ENCODE measurements around the gene KIF22.
"Not testable (repeated sequence)": the region's sequence is repeated elsewhere in the genome, so short reads cannot be mapped to it uniquely, and the experiment has no call there.

The KIF22 gene

GRCh38 chr16:29790183-29790948 lies at the start of gene KIF22:
Gene KIF22 (plus strand): TSS chr16:29790751. CDS start chr16:29790760, 9 bp downstream.
- DNase-seq (ENCODE audit: low spot score), result peak; percentile 100

GRCh38 chr16:29742683-29743275 lies 47.8 kb upstream of the KIF22 start:
- DNase-seq (ENCODE audit: low spot score), result no peak

GRCh38 chr16:29743475-29743826 lies 47.1 kb upstream of the KIF22 start:
- DNase-seq (ENCODE audit: low spot score), result no peak

DNA sequence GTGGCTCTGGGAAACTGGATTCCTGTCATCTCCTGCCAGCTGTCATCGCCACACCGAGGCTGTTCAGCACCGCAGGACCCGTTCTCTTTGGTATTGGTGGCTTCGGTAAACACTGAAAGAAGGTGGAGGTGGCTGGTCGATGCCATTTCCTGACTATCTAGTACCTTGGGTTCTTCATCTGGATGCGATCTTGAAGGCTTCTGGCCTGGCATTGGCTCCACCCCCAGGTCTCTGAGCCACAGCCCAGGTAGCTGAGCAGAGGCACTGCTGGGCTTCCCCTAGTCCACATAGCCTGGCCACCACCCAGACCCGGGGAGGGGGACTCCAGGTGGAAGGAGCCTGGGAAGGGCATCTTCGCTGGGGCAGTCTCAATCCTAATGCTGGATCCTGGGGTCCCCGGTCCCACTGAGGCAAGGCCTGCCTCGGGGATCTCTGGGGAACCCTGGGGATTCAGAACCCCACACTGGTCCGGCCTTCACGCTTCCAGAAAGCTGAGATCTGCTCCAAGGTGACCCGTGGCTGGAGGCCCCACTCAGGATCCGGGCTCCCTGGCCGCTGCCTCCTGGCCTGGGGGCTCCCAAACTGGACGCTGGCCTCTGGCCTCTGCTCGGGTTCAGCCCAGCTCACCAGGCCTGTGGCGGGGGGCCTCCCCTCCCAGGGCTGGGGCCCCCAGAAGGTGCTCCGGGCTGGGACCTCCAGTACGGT lies 46.6 kb upstream of the KIF22 start:
- DNase-seq (ENCODE audit: low spot score), result no peak

- DNase-seq (ENCODE audit: low spot score), result no peak
These were observed 45.9 kb upstream of the KIF22 start for GRCh38 chr16:29744541-29745101.

DNA sequence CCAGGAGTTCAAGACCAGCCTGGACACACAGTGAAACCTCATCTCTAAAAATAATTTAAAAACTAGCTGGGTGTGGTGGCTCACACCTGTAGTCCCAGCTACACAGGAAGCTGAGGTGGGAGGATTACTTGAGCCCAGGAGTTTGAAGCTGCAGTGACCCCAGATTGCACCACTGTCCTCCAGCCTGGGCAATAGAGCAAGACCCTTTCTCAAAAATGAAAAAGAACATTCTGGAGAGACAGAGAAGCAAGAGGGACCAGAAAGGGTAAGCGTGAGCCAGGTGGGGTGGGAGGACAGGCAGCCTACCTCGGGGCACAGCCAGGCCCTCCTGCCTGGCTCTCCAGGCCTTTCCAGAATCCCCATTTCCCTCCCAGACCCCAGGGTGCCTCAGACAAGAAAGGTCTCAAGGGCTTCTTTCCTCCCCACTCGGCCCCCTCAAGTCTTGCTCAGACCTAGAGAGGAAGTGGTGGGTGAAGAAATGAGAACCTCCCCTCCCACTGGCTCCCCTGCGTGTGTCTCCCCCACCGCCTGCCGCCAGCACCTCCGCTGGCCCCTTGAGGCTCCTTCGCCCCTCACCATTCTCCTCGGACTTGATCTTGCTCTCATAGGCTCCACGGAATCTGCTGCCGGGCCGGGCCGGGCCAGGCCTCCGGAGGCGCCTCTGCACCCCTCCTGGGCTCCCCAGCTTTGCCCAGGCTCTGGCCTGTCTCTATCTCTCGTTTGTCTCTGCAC lies 45.3 kb upstream of the KIF22 start:
- DNase-seq (ENCODE audit: low spot score), result peak; percentile 59

DNA sequence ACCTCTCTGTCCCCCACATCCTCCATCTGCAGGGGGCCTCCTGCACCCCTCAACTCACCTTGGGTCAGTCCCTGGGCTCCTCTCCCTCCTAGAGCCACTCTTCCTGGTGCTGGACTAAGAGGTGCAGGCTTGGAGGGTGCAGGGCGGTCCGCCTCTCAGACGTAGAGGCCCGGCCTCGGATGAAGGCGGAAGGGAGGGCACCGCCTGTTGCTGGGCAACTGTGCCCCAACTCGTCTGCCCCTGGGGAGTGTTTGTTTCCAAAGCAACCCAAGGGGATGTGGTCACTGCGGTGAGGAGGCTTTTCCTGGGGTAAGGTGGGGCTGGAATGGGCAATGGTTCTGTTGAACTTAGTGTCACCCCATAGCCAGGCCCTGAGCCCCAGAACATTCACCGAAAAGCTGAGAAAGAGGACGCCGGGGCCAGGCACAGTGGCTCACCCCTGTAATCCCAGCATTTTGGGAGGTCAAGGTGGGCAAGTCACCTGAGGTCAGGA lies 44.7 kb upstream of the KIF22 start, which contains the start of gene C16orf54:
Gene C16orf54, minus strand, starts transcription at position 138 of the 493 bp plus-strand sequence. CDS start 1,039 bp downstream, outside the sequence.
- peak; percentile 83 for DNase-seq (ENCODE audit: low spot score)

DNA sequence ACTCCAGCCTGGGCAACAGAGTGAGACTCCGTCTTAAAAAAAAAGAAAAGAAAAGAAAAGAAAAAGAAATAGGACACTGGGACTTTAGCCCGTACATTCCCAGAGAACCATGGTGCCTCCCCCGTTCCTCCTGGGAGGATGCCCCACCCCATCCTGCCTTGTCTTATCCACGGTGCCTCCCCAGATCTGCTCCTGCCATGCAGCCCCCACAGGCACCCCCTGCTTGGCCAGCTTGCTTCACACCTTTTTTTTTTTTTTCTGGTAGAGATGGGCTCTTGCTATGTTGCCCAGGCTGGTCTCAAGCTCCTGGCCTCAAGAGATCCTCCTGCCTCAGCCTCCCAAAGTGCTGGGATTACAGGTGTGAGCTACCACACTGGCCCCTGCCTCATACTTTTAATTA lies 44.0 kb upstream of the KIF22 start:
- not testable (repeated sequence) for DNase-seq (ENCODE audit: low spot score)

DNA sequence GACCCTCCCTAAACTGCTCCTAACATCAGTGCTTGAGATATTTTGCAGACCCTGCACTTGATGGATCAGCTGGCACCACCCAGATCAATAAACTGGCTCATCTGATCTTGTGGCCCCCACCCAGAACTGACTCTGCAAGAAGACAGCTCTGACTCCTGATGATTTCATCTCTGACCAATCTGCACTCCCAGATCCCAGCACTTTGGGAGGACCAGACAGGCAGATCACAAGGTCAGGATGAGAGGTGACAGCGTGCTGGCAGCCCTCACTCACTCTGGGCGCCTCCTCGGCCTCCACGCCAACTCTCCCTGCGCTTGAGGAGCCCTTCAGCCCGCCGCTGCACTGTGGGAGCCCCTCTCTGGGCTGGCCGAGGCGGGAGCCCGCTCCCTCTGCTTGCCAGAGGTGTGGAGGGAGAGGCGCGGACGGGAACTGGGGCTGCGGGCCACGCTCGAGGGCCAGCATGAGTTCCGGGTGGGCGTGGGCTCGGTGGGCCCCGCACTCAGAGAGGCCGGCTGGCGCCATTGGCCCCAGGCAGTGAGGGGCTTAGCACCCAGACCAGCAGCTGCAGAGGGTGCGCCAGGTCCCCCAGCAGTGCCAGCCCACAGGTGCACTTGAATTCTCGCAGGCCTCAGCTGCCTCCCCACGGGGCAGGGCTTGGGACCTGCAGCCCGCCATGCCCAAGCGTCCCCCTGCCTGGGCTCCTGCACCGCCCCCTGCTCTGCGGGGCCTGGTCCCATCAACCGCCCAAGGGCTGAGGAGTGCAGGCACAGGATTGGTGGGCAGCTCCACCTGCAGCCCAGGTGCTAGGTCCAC lies 42.4 kb upstream of the KIF22 start:
- no peak for DNase-seq (ENCODE audit: low spot score)

- DNase-seq (ENCODE audit: low spot score), result not testable (repeated sequence)
These were observed 41.8 kb upstream of the KIF22 start for GRCh38 chr16:29748760-29749149.

GRCh38 chr16:29753516-29753915 lies 37.0 kb upstream of the KIF22 start:
- DNase-seq (ENCODE audit: low spot score), result no peak

GRCh38 chr16:29756654-29757053 lies 33.9 kb upstream of the KIF22 start:
- DNase-seq (ENCODE audit: low spot score), result no peak

- not testable (repeated sequence) for DNase-seq (ENCODE audit: low spot score)
These were observed 33.5 kb upstream of the KIF22 start for GRCh38 chr16:29757086-29757485.

GRCh38 chr16:29757950-29758466 lies 32.5 kb upstream of the KIF22 start:
- DNase-seq (ENCODE audit: low spot score), result no peak

DNA sequence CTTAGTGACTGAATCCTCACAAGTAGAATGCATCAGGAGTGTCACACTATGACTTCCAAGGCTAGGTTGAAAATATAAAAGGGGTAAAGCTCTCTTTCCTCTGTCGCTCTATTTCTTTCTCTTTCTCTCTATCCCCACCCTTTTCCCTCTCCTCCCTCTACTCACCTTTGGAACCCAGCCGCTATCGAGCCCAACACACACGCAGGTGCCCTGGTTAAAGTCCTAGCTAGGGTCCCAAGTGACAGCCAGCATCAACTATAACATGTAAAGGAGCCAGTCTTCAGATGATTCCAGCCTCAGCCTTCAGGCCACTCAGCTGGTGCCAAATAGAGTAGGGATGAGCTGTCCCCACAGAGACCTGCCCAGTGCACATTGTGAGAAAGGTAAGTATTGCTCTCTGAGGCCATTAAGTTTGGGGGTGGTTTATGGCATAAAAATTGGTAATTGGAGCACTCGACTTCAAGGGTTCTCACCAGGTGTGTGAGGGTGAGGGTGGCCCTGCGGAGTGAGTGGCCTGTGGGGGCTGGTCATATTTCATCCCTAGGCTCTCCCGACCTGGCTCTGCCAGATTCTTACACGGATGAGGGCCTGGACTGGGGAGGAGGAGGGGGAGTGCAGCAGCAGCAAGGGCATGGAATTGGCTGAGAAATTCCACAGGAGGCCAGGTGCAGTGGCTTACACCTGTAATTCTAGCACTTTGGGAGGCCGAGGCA lies 29.8 kb upstream of the KIF22 start:
- DNase-seq (ENCODE audit: low spot score), result no peak

GRCh38 chr16:29761280-29761651 lies 29.3 kb upstream of the KIF22 start:
- not testable (repeated sequence) for DNase-seq (ENCODE audit: low spot score)

DNA sequence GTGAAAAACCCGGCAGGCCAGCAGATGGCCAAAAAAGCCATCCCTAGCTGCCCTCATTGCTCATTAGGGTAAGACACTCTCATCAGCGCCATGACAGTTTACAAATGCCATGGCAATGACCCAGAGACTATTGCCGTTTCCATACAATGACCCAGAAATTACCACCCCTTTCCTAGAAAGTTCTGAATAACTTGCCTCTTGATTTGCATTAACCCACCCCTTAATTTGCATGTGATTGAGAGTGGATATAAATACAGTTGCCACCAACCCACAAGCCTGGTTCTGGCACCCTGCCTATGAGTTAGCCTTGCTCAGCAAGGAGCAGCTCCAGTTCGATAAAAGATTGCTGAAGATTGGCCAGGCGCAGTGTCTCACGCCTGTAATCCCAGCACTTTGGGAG lies 28.7 kb upstream of the KIF22 start:
- DNase-seq (ENCODE audit: low spot score), result no peak

DNA sequence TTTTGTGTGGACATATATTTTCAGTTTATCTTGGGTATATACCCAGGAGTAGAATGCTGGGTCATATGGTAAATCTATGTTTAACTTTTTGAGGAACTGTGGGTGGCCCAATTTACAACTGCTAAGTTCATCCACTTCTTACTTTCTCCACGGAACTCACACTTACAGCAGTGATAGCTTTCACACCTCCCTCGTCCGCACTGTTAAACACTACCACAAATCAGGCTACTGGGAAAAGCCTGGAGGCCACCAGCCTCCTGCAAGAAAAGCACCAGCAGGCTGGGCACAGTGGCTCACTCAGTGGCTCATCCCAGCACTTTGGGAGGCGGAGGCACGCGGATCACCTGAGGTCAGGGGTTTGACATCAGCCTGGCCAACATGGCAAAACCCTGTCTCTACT lies 27.2 kb upstream of the KIF22 start:
- no peak for DNase-seq (ENCODE audit: low spot score)

- no peak for DNase-seq (ENCODE audit: low spot score)
These were observed 25.2 kb upstream of the KIF22 start for GRCh38 chr16:29765167-29766032.
